Thoracic aorta (tissue), 2 donors: ENCODE data around the gene PJA2. TPM values are rescaled to one million over a fixed set of nuclear protein-coding genes. Genes with fewer than 3 reads are reported as not detected.
"Not testable (repeated sequence)": the region's sequence is repeated elsewhere in the genome, so short reads cannot be mapped to it uniquely, and the experiment has no call there.

Source experiments
- ATAC-seq: fragments of 150-250 bp; one replicate; pipeline ENCODE4 v1.8.0; 2017; ENCODE audit warnings: low read depth; ENCODE audit not compliant: insufficient number of reproducible peaks, low FRiP score
- DNase-seq: peaks from one replicate; pipeline ENCODE4 v3.0.0-alpha.2; 2020; ENCODE audit warnings: low spot score
- H3K27ac ChIP-seq, 2 donors: fragments of 200-600 bp; sonication (generic); 1 replicate in 1 of 2; 2 replicates in 1 of 2; pipeline ENCODE4 v1.5.1; 2016; ENCODE audit warnings: mild to moderate bottlenecking in 2 of 2, moderate library complexity in 2 of 2
- H3K27me3 ChIP-seq: fragments of 200-600 bp; sonication (generic); replicated peaks from 2 replicates; pipeline ENCODE4 v1.6.0; 2016; ENCODE audit warnings: mild to moderate bottlenecking; ENCODE audit not compliant: insufficient read depth
- H3K36me3 ChIP-seq: fragments of 200-600 bp; sonication (generic); one replicate; pipeline ENCODE4 v1.5.1; 2016
- H3K4me1 ChIP-seq, 2 donors: fragments of 200-600 bp; sonication (generic); 1 replicate in 1 of 2; 2 replicates in 1 of 2; pipeline versions ENCODE4 v1.5.1 to v1.6.0; 2016; ENCODE audit warnings: low read depth in 2 of 2, mild to moderate bottlenecking in 1 of 2; ENCODE audit not compliant: control insufficient read depth in 1 of 2
- H3K4me3 ChIP-seq: fragments of 200-600 bp; sonication (generic); 2 replicates; pipeline ENCODE4 v1.5.1; 2016; ENCODE audit warnings: mild to moderate bottlenecking
- H3K9me3 ChIP-seq: fragments of 200-600 bp; sonication (generic); 2 replicates; pipeline ENCODE4 v1.5.1; 2016
- CTCF ChIP-seq: fragments of 200-600 bp; sonication (generic); IDR thresholded peaks from one replicate; pipeline ENCODE4 v1.5.1; 2019; ENCODE audit warnings: antibody characterized with exemption
- total RNA-seq, 2 donors: library from RNA; depleted of rRNA; stranded (reverse); fragments of >200 nt; gene quantifications; one replicate each; pipeline versions ENCODE4 v1.1.0 to v1.2.3, GENCODE V29; 2016

Gene PJA2
- total RNA-seq, 2 donors from 2014 or later, result 136 to 155 TPM

GRCh38 chr5:109297900-109298299, 111.9 kb downstream of the PJA2 start:
- no peak for DNase-seq
- ATAC-seq, result no peak
- TF ChIP-seq CTCF, result no peak
- no peak overlapping the region for H3K27ac ChIP-seq
- no peak overlapping the region for H3K4me3 ChIP-seq
- no peaks in the 10 kb centered on the region for H3K9me3 ChIP-seq
- H3K4me1 ChIP-seq, result peaks cover 0 to 13% of the 10 kb centered on the region in 2 donors
- H3K27me3 ChIP-seq, result no peaks in the 10 kb centered on the region
- H3K36me3 ChIP-seq, result no peaks in the 10 kb centered on the region

GRCh38 chr5:109291090-109291489, 118.7 kb downstream of the PJA2 start:
- H3K9me3 ChIP-seq, result peaks cover 8% of the 10 kb centered on the region
- no peak for ATAC-seq

GRCh38 chr5:109290231-109290630, 119.5 kb downstream of the PJA2 start:
- DNase-seq, result no peak
- Histone ChIP-seq H3K36me3 (no peaks in the 10 kb centered on the region), H3K4me1 (no peaks in the 10 kb centered on the region), H3K4me3 (no peak overlapping the region), H3K27ac (no peak overlapping the region), H3K9me3 (peaks cover 11% of the 10 kb centered on the region), H3K27me3 (no peaks in the 10 kb centered on the region)
- no peak for TF ChIP-seq CTCF
- no peak for ATAC-seq

More at GRCh38 chr5:109291090-109291489, 118.7 kb downstream of the PJA2 start:
- Histone ChIP-seq H3K4me3 (no peak overlapping the region), H3K36me3 (no peaks in the 10 kb centered on the region), H3K27me3 (no peaks in the 10 kb centered on the region), H3K4me1 (no peaks in the 10 kb centered on the region), H3K27ac (no peak overlapping the region)
- no peak for DNase-seq
- no peak for TF ChIP-seq CTCF

GRCh38 chr5:109286628-109287027, 123.1 kb downstream of the PJA2 start:
- DNase-seq, H3K4me3 ChIP-seq, H3K27ac ChIP-seq, H3K27me3 ChIP-seq, H3K4me1 ChIP-seq, H3K36me3 ChIP-seq, ATAC-seq: not testable (repeated sequence)
- peaks cover 11% of the 10 kb centered on the region for H3K9me3 ChIP-seq
